ENCODE measurements around the gene PNPT1. TPM values are rescaled to one million over a fixed set of nuclear protein-coding genes. Genes with fewer than 3 reads are reported as not detected.
A peak's percentile ranks its signal among the peaks of the same experiment; 100 is the strongest.

Gene PNPT1
- polyA plus RNA-seq, 4 donors = 2.7 to 22.8 (median 9.1) TPM

DNA sequence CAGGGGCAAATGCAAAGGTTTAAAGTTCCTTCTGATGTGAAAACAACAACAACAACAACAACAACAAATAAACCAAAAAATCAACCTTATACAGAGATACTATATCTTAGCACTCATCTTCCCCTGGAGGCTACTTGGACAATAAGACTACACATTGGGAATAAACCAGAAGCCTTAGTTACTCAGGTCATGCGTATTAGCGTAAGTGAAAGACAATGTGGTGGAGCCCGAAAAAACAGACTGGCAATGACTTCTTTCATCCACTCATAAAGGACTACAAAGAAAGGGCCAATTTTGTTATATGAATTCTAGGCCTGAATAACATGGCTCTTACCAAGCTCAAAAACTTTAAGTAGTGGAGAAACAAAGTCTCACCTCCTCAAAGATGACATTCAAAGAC, 56.8 kb downstream of the PNPT1 start:
- H3K27ac ChIP-seq (ENCODE audit: low read depth in 1 of 3, low read length in 2 of 3) = no peak overlapping the region
- H3K4me1 ChIP-seq (ENCODE audit: control insufficient read depth in 3 of 3, insufficient read depth in 2 of 3, low read depth in 1 of 3, low read length in 2 of 3) = no peaks in the 10 kb centered on the region
- WGBS, 3 donors = 96 to 100% (median 97%) methylated on average over 3 of the region's 3 CpGs
- H3K9me3 ChIP-seq (ENCODE audit: control insufficient read depth in 2 of 2, insufficient read depth in 1 of 2, low read depth in 1 of 2, low read length in 1 of 2) = no peaks in the 10 kb centered on the region
- no peak overlapping the region for H3K4me3 ChIP-seq (ENCODE audit: low read depth in 1 of 3, low read length in 3 of 3)
- no peak for DNase-seq
- H3K36me3 ChIP-seq (ENCODE audit: control insufficient read depth in 3 of 3, insufficient read depth in 2 of 3, low read depth in 1 of 3, low read length in 3 of 3) = peaks cover 4 to 47% (median 4%) of the 10 kb centered on the region in 3 donors
- H3K27me3 ChIP-seq (ENCODE audit: control insufficient read depth in 3 of 3, insufficient read depth in 3 of 3, low read length in 3 of 3) = no peaks in the 10 kb centered on the region
- no peak for FAIRE-seq

DNA sequence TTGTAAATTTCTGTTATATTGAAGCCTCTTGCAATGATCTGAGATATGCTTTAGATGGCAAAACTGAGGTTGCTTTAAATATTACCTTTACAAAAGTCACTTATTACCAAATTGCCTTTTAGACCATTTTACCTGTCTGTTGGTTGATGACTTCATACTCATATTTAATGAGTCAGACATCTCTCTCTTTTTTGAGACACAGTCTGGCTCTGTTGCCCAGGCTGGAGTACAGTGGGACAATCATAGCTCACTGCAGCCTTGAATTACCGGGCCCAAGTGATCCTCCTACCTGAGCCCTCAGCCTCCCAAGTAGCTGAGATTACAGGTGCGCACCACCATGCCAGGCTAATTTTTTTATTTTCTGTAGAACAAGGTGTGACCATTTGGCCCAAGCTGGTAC, 64.7 kb downstream of the PNPT1 start:
- Histone ChIP-seq H3K9me3 (ENCODE audit: control insufficient read depth in 2 of 2, insufficient read depth in 1 of 2, low read depth in 1 of 2, low read length in 1 of 2) (no peaks in the 10 kb centered on the region), H3K4me1 (ENCODE audit: control insufficient read depth in 3 of 3, insufficient read depth in 2 of 3, low read depth in 1 of 3, low read length in 2 of 3) (no peaks in the 10 kb centered on the region), H3K4me3 (ENCODE audit: low read depth in 1 of 3, low read length in 3 of 3) (no peak overlapping the region), H3K36me3 (ENCODE audit: control insufficient read depth in 3 of 3, insufficient read depth in 2 of 3, low read depth in 1 of 3, low read length in 3 of 3) (peaks cover 0 to 9% (median 3%) of the 10 kb centered on the region in 3 donors), H3K27ac (ENCODE audit: low read depth in 1 of 3, low read length in 2 of 3) (no peak overlapping the region), H3K27me3 (ENCODE audit: control insufficient read depth in 3 of 3, insufficient read depth in 3 of 3, low read length in 3 of 3) (no peaks in the 10 kb centered on the region)
- no peak for DNase-seq
- FAIRE-seq = no peak
- WGBS, 3 donors = 72 to 96% (median 86%) methylated on average over 2 of the region's 2 CpGs

DNA sequence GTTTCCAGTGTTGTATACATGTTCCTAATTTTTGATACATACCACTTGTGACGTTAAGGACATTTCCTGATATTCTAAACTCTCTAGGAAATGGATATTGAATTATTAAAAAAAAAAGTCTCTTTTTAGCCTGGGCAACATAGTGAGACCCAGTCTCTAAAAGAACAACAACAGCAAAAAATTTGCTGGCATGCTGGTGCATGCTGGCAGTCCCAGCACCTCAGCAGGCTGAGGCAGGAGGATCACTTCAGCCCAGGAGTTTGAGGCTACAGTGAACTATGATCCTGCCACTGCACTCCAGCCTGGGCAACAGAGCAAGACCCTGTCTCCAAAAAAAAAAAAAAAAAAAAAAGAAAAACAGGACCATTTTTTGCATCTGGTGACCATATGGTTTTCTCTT, 65.7 kb downstream of the PNPT1 start:
- H3K27ac ChIP-seq (ENCODE audit: low read depth in 1 of 3, low read length in 2 of 3) = no peak overlapping the region
- DNase-seq = no peak
- no peaks in the 10 kb centered on the region for H3K4me1 ChIP-seq (ENCODE audit: control insufficient read depth in 3 of 3, insufficient read depth in 2 of 3, low read depth in 1 of 3, low read length in 2 of 3)
- no peak for FAIRE-seq
- peaks cover 0 to 3% (median 3%) of the 10 kb centered on the region in 3 donors for H3K36me3 ChIP-seq (ENCODE audit: control insufficient read depth in 3 of 3, insufficient read depth in 2 of 3, low read depth in 1 of 3, low read length in 3 of 3)
- WGBS, 3 donors = 75 to 94% (median 88%) methylated on average over 1 of the region's 1 CpG
- H3K4me3 ChIP-seq (ENCODE audit: low read depth in 1 of 3, low read length in 3 of 3) = no peak overlapping the region
- H3K27me3 ChIP-seq (ENCODE audit: control insufficient read depth in 3 of 3, insufficient read depth in 3 of 3, low read length in 3 of 3) = no peaks in the 10 kb centered on the region
- no peaks in the 10 kb centered on the region for H3K9me3 ChIP-seq (ENCODE audit: control insufficient read depth in 2 of 2, insufficient read depth in 1 of 2, low read depth in 1 of 2, low read length in 1 of 2)

DNA sequence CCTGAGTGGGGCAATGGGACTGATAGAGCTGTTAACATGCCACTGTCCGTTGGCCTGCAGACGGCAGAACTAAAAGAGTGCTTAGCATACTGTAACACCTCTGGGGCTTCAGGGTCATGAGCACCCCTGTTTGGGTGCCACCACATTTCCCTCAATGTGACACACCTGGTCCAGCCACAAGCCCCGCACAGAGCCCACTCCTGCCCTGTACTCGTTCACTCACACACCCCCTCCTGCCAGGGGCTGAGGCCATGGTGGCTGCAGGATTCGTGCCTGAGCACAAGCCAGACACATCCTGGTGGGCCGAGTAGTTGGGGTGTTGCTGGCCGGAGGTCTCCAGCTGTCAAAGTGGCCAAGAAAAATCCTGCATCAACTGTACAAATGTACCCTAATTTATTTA, 71.8 kb downstream of the PNPT1 start:
- Histone ChIP-seq H3K4me1 (ENCODE audit: control insufficient read depth in 3 of 3, insufficient read depth in 2 of 3, low read depth in 1 of 3, low read length in 2 of 3) (peaks cover 9% of the 10 kb centered on the region in 3 donors), H3K4me3 (ENCODE audit: low read depth in 1 of 3, low read length in 3 of 3) (no peak overlapping the region), H3K27me3 (ENCODE audit: control insufficient read depth in 3 of 3, insufficient read depth in 3 of 3, low read length in 3 of 3) (no peaks in the 10 kb centered on the region), H3K9me3 (ENCODE audit: control insufficient read depth in 2 of 2, insufficient read depth in 1 of 2, low read depth in 1 of 2, low read length in 1 of 2) (no peaks in the 10 kb centered on the region), H3K27ac (ENCODE audit: low read depth in 1 of 3, low read length in 2 of 3) (no peak overlapping the region), H3K36me3 (ENCODE audit: control insufficient read depth in 3 of 3, insufficient read depth in 2 of 3, low read depth in 1 of 3, low read length in 3 of 3) (peaks cover 2 to 20% (median 4%) of the 10 kb centered on the region in 3 donors)
- WGBS, 3 donors = 89 to 93% (median 91%) methylated on average over 7 of the region's 7 CpGs
- FAIRE-seq (no peak), DNase-seq (no peak)

DNA sequence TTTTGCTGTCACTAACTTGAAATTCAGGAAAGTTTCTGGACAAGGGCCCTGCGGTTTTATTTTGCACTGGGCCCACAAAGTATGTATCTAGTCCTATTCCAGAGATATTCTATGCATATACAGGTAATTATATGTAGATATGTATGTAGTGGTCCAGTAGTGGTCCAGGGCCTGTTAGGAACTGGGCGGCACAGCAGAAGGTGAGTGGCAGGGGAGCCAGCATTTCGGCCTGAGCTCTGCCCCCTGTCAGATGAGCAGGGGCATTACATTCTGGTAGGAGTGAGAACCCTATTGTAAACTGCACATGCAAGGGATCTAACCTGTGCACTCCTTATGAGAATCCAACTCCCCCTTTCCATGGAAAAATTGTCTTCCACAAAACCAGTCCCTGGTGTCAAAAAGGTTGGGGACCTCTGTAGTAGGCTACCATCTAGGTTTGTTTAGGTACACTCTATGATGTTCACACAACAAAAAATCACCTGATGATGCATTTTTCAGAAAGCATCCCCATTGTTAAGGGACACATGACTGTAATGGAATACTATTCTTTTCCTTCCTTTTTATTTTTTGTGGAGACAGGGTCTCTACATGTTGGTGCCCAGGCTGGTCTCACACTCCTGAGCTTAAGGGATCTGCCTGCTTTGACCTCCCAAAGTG, 73.4 kb downstream of the PNPT1 start:
- H3K27me3 ChIP-seq (ENCODE audit: control insufficient read depth in 3 of 3, insufficient read depth in 3 of 3, low read length in 3 of 3) = no peaks in the 10 kb centered on the region
- H3K27ac ChIP-seq (ENCODE audit: low read depth in 1 of 3, low read length in 2 of 3) = no peak overlapping the region
- peaks cover 9 to 13% (median 9%) of the 10 kb centered on the region in 3 donors for H3K4me1 ChIP-seq (ENCODE audit: control insufficient read depth in 3 of 3, insufficient read depth in 2 of 3, low read depth in 1 of 3, low read length in 2 of 3)
- no peaks in the 10 kb centered on the region for H3K9me3 ChIP-seq (ENCODE audit: control insufficient read depth in 2 of 2, insufficient read depth in 1 of 2, low read depth in 1 of 2, low read length in 1 of 2)
- peak overlapping the region in 2 of 3 donors; percentile 3 to 21 for H3K4me3 ChIP-seq (ENCODE audit: low read depth in 1 of 3, low read length in 3 of 3)
- 32 to 58% (median 37%) methylated on average over 3 of the region's 3 CpGs for WGBS, 3 donors
- DNase-seq = peak in 1 of 2 donors; percentile 15
- peaks cover 0 to 18% (median 4%) of the 10 kb centered on the region in 3 donors for H3K36me3 ChIP-seq (ENCODE audit: control insufficient read depth in 3 of 3, insufficient read depth in 2 of 3, low read depth in 1 of 3, low read length in 3 of 3)
- no peak for FAIRE-seq

DNA sequence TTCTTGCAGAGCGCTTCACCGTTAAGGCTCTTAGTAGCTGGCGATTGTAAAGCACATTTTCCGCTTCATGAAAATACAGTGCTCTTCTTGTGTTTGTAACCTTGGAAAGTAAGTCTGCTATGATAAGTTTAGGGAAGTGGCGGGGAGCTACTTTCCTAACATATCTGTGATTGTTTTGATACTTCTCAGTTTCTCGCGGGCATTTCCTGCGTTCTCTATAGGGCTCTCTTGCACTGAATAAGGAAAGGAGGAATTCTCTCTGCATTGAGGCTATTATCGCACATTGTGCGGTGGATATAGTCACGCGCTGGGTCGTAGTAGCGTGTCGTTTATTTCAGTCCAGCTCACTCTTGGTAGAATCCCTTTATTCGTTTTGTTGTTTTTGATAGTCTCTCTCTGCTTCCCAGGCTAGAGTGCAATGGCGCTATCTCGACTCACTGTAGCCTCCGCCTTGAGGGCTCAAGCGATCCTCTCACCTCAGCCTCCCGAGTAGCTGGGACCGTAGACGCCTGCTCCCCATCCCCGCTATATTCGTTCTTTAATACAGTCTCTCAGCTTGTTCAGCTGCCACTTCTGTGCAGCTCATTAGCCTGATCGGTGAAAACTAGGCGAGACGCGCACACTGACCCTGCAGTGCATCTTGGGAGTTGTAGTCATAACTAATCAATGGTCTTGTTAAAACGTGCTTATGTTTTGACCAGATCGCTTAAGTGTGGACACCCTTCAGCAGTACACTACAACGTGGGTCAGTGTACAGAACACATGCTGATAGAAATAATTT, 75.2 kb downstream of the PNPT1 start:
- 0 to 1% (median 0%) methylated on average over 32 of the region's 32 CpGs for WGBS, 3 donors
- FAIRE-seq = no peak
- no peaks in the 10 kb centered on the region for H3K27me3 ChIP-seq (ENCODE audit: control insufficient read depth in 3 of 3, insufficient read depth in 3 of 3, low read length in 3 of 3)

DNA sequence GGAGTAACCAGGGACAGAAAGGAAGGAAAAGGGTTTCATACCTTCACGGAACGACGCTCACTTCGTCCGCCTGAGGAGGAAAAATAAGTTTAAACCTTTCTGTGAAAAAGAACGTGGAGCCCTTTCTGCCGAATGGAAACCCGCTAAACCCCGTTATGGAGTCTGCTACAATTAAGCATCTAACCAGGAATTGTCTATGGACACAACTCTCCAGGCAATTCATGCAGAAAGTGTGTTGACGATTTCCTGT, 75.7 kb downstream of the PNPT1 start:
- no peaks in the 10 kb centered on the region for H3K27me3 ChIP-seq (ENCODE audit: control insufficient read depth in 3 of 3, insufficient read depth in 3 of 3, low read length in 3 of 3)
- H3K4me3 ChIP-seq (ENCODE audit: low read depth in 1 of 3, low read length in 3 of 3) = peak overlapping the region; percentile 60 to 91 (median 76)
- FAIRE-seq (no peak), DNase-seq (no peak)
- H3K36me3 ChIP-seq (ENCODE audit: control insufficient read depth in 3 of 3, insufficient read depth in 2 of 3, low read depth in 1 of 3, low read length in 3 of 3) = peaks cover 0 to 18% (median 4%) of the 10 kb centered on the region in 3 donors
- peaks cover 9 to 13% (median 9%) of the 10 kb centered on the region in 3 donors for H3K4me1 ChIP-seq (ENCODE audit: control insufficient read depth in 3 of 3, insufficient read depth in 2 of 3, low read depth in 1 of 3, low read length in 2 of 3)
- peak overlapping the region; percentile 93 to 98 (median 97) for H3K27ac ChIP-seq (ENCODE audit: low read depth in 1 of 3, low read length in 2 of 3)
- H3K9me3 ChIP-seq (ENCODE audit: control insufficient read depth in 2 of 2, insufficient read depth in 1 of 2, low read depth in 1 of 2, low read length in 1 of 2) = no peaks in the 10 kb centered on the region
- WGBS, 3 donors = 0 to 1% (median 0%) methylated on average over 10 of the region's 10 CpGs

More for the DNA sequence above, 75.2 kb downstream of the PNPT1 start:
- Histone ChIP-seq H3K4me1 (ENCODE audit: control insufficient read depth in 3 of 3, insufficient read depth in 2 of 3, low read depth in 1 of 3, low read length in 2 of 3) (peaks cover 9 to 13% (median 9%) of the 10 kb centered on the region in 3 donors), H3K36me3 (ENCODE audit: control insufficient read depth in 3 of 3, insufficient read depth in 2 of 3, low read depth in 1 of 3, low read length in 3 of 3) (peaks cover 0 to 18% (median 4%) of the 10 kb centered on the region in 3 donors), H3K9me3 (ENCODE audit: control insufficient read depth in 2 of 2, insufficient read depth in 1 of 2, low read depth in 1 of 2, low read length in 1 of 2) (no peaks in the 10 kb centered on the region), H3K4me3 (ENCODE audit: low read depth in 1 of 3, low read length in 3 of 3) (peak overlapping the region; percentile 60 to 91 (median 76)), H3K27ac (ENCODE audit: low read depth in 1 of 3, low read length in 2 of 3) (peak overlapping the region; percentile 93 to 98 (median 97))
- peak; percentile 75 to 80 for DNase-seq

DNA sequence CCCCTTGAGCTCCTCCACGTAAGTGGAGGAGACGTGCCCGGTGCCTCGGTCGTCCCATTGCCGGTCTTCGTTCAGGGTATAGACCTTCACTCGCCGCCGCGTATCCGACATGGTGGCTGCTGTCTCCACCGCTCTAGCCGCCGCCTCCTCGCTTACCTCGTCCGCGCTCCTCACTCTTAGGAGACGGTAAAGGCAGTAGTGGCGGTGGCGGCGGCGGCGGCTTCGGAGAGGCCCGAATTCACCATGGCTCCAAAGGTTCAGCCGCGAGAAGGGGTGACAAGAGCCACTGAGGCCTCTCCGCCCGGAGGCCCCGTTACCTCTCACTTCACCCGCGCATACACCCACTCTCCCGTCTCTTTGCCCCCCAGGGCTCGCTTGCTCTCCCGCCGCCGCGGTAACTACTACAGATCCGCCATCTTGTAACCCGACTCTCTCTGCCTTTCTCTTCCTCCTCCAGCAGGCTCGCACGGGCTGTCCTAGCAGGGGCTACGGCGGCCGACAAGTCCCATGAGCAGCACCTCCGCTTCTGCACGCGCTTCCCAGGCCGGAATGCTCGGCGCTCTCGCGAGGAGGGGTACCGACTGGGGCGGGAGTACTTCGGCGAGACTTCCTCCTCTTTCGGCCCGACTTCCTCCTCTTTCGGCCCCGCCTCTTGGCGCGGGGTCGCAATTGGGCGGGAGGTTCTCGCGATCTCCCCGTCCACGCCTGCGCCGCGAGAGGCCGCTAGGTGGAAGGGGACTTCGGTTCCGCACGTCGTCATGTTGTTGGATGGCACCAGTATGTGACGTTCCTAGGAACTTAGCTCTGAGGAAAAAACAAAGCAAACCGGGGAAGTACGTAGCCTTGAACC, 76.2 kb downstream of the PNPT1 start, which contains the start of gene PPP4R3B:
Gene PPP4R3B (minus strand): TSS at position 448 of the 850 bp plus-strand sequence. CDS start 337 bp downstream, at position 111.
- no peak for FAIRE-seq
- H3K36me3 ChIP-seq (ENCODE audit: control insufficient read depth in 3 of 3, insufficient read depth in 2 of 3, low read depth in 1 of 3, low read length in 3 of 3) = peaks cover 2 to 23% (median 7%) of the 10 kb centered on the region in 3 donors
- WGBS, 3 donors = 0 to 1% (median 0%) methylated on average over 81 to 82 of the region's 82 CpGs
- peak; percentile 100 for DNase-seq
- peak within 1 kb of the TSS; percentile 98 to 99 (median 99) for H3K27ac ChIP-seq (ENCODE audit: low read depth in 1 of 3, low read length in 2 of 3)
- H3K9me3 ChIP-seq (ENCODE audit: control insufficient read depth in 2 of 2, insufficient read depth in 1 of 2, low read depth in 1 of 2, low read length in 1 of 2) = no peaks in the 10 kb centered on the region
- no peaks in the 10 kb centered on the region for H3K27me3 ChIP-seq (ENCODE audit: control insufficient read depth in 3 of 3, insufficient read depth in 3 of 3, low read length in 3 of 3)
- peaks cover 9 to 13% (median 9%) of the 10 kb centered on the region in 3 donors for H3K4me1 ChIP-seq (ENCODE audit: control insufficient read depth in 3 of 3, insufficient read depth in 2 of 3, low read depth in 1 of 3, low read length in 2 of 3)
- peak within 1 kb of the TSS; percentile 89 to 100 (median 98) for H3K4me3 ChIP-seq (ENCODE audit: low read depth in 1 of 3, low read length in 3 of 3)

Measured in small intestine (tissue), 7 donors.